Left renal pelvis (tissue), 4 donors: ENCODE measurements around the gene TCEANC2. TPM values are rescaled to one million over a fixed set of nuclear protein-coding genes. Genes with fewer than 3 reads are reported as not detected.
"Not testable (repeated sequence)": the region's sequence is repeated elsewhere in the genome, so short reads cannot be mapped to it uniquely, and the experiment has no call there.

Experiments used
- DNase-seq, 4 donors: peaks; one replicate each; pipeline ENCODE4 v3.0.0-alpha.2; 2013; ENCODE audit warnings: low read depth in 4 of 4, low spot score in 3 of 4
- polyA plus RNA-seq, 4 donors: library from polyadenylated mRNA; unstranded; fragments of 120-200 nt; gene quantifications; one replicate each; pipeline ENCODE4 v1.2.1, GENCODE V29; 2013; ENCODE audit not compliant: insufficient read length in 4 of 4

Gene TCEANC2
- polyA plus RNA-seq, 4 donors = 8.6 to 10.3 (median 9.1) TPM

DNA sequence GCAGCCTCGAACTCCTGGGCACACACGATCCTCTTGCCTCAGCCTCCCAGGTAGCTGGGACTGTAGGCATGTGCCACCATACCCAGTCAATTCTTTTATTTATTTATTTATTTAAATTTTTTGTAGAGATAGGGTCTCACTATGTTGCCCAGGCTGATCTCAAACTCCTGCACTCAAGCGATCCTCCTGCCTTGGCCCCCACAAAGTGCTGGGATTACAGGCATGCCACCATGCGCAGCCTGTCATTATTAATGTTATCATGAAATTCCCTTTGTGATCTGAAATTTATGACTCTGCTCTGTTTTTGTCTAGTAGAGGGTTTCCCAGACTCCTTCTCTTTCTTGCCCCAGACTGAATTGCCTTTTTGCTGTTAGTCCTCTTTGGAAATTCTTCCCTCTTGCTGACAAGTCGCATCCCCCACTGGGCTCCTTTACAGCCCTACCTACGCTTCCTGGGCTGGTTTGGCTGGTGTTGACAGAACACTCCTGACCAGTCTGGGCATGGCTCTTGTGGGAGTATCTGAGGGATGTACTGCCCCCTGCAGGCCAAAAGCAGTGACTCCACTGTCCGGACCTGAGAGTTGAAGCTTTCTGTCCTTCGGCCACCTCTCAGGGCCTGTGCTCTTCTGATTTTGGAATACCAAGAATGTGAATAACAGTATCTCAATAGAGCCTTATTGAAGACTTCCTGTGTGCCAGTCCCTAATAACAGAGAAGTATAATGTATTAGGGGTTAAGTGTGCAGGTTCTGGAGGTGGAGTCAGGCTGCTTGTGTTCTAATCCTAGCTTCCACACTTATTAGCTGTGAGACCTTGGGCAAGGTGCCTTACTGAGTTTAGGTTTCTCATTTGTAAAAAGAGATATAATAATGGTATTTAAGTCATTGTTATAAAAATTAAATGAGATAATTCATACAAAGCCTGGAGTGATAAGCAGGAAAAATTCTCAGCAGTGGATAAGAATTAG lies 28.2 kb downstream of the TCEANC2 start:
- no peak for DNase-seq

DNA sequence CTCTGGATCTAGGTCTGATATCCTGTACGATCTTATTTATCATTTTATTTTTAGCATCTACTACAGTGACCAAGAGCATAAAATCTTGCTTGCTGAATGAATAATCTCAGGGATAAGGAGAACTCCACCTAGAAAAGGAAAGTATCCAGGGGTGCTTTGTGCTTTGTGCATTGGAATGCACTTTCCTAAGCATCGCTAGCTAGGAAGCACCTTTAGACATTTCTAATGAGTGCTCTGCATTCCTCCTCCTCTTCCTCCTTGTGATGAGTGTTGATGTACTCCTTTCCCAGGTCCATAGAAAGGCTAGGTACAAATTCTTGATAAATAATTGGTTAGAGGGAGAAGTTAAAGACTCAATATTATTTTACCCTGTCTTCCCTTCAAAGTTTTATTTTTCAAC lies 31.4 kb downstream of the TCEANC2 start:
- DNase-seq = no peak

DNA sequence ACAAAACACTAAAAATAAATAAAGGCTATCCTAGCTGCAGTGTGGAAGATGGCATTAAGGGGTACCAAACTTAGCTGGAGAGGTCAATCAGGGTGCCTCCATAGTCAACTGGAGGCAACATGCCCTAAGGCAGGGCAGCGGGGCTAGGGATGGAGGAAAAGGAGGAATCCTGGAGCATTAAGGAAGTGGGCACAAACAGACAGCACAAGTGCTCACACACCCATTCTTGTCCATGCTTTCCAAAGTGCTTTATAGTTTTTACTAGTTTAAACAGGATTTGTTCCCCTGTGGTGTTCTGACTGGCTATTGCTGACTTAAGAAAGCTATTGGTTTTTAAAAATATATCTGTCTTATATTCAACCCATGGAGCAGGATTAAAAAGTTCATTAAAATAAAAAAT lies 33.3 kb downstream of the TCEANC2 start:
- no peak for DNase-seq

DNA sequence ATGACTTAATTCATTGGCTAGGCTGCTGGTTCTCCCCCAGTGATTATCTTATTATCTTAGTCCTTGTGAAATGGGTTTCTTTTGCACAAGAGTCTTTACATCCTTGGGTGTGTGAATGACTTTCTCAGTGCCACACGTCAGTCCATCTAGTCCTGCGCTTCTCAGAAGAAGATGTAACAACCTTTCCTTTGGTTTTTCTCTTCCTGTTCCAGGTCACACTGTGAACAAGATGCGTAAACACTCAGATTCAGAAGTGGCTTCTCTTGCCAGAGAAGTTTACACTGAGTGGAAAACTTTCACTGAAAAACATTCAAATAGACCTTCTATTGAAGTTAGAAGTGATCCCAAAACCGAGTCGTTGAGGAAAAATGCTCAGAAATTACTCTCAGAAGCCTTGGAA lies 35.0 kb downstream of the TCEANC2 start:
- no peak for DNase-seq

DNA sequence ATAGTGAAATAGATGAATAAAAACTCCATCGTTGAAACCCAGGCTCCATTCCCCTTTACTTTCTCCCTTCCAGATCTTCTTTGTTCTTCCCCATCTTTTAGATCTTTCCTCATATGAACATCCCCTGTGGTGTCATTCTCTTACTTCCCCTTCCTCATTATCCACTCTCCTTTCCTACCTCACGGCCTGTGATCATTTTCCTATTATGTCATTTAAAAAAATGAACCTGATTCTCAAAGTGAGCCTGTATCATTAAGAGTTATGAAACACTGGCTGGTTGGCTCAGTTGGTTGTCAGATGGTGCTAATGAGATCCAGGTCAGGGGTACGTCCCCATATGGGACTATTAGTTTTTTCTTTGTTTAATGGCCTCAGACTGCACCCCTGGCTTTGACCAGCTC lies 38.3 kb downstream of the TCEANC2 start:
- DNase-seq = no peak

DNA sequence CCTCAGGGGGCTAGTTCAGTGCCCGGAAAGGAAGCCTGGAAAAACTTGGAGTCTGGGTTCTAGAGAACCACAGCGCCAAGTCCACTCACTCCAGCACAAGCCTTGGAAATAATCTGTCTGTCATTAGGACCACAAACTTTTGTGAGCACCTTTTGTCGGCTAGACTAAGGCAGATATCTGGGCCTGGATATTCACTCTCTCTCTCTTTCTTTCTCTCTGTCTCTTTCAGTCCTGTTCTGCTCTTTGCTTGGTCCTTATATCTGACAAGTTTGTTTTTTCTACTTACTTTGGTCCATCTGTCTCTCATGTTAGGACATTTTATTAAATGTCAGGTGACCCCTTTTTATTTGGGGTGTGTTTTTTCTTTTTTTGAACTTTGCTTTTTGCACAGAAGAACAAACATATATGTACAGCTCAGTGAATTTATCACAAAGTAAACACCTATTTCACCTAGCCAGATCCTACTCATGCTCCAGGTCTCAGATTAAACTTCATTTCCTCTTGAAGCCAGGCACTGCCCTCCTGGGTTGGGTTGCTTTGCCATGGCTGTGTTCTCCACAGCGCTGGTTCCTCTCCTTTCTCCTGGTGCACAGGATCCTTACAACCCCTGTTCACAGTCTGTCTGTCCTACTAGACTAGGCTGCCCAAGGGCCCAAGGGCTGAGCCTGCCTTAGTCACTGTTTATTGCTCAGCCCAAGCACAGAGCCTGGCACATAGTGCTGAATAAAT lies 40.8 kb downstream of the TCEANC2 start:
- no peak for DNase-seq

DNA sequence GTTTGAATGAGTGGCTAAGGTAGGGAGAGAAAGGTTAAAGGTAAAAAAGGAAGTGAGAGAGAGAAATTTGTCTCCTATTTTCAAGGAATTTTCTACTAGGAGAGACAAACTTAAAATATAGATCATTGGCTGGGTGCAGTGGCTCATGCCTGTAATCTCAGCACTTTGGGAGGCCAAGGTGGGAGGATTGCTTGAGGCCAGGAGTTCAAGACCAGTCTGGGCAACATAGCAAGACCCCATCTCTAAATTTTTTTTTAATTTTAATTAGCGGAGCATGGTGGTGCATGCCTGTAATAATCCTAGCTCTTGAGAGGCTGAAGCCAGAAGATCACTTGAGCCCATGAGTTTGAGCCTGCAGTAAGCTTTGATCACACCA lies 41.3 kb downstream of the TCEANC2 start:
- DNase-seq = not testable (repeated sequence)

DNA sequence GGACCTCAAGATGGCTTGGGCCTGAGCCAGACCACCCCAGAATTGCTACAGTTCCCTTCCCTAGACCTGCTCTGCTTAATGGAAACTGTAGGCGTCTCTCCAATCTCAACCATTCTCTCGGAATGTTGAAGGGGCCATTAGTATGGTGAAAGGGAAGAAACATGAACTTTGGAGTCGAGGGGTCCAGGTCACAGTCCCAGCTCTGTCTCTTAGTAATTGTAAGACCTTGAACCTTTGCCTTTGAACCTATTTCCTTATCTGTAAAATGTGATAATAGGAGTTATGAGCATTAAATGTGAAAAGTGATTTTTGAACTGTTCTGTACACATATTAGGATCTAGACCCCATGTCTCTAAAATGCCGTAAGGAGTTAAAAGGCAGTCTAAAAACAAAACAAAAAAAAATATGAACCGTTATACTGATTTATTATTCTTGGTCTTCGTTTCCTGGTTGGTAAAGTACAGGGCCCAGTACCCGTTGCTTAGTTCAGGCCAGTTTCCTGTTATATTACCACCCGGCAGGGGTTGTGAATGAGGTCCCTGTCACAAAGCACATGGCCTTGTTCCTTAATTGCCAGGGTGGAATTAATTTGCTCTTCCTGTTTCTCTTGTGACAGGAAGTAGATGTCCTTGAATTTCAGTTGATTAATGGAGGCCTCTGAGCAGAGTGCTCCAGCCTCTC lies 42.3 kb downstream of the TCEANC2 start:
- no peak for DNase-seq

DNA sequence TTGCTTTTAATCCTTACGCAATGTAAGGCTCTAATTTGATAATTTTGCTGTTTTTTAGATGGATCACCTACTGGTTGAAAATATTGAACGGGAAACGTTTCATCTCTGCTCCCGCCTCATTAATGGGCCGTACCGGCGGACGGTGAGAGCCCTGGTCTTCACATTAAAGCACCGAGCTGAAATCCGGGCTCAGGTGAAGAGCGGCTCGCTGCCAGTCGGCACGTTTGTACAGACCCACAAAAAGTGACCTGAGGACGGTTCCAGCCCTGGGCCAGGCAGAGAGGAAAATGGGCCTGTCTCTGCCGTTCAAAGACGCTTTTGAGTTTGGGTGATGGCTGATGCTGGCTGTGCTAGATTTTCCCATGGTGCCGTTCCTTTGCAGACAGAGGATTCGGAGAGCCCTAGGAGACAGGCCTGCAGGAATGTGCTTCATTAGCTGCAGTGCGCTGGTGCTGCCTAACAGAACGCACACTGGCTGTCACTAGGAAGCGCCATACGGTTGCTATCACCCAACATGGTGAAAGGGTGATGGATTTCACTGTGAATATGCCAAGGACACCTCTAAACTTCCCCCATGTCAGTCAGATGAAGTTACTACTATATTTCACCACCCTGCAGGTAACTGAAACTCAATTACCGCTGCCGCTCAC lies 42.9 kb downstream of the TCEANC2 start:
- no peak for DNase-seq

DNA sequence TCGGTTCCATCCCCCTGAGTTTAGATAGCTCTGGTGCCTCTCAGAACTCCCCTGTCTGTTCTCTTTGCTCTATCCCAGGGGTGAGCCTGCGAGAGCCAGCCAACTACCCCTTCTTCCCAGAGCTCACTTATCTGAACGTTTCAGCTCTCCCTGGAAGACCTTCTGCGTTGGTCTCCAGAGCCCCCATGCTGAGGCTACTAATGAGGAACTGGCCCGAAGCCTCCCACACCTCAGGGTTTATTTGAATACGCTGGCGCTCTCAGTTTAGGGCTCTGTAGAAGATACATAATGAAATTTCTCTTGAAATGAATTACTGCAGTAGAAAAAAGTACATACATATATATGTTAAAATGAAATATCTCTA lies 43.5 kb downstream of the TCEANC2 start:
- DNase-seq = no peak

DNA sequence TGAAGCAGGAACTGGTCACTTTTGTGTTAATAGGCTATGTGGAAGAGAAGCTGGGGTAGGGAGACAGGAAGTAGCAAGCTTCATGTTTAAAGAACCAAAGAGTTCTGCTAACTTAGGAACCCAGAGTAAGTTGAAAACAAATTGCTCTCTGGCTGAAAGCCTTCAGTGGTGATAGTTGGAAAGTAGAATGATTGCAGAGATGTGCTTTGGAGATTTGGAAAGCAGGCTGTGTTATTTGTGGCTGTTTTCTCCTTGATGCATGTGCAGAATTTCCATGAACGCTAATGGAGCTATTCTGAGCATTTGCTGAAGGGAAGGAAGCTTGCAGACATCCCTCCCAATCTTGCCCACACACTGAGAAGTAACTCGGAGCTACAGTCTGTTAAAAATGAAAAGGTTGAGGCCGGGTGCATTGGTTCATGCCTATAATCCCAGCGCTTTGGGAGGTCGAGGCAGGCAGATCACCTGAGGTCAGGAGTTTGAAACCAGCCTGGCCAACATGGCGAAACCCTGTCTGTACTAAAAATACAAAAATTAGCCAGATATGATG lies 45.7 kb downstream of the TCEANC2 start:
- DNase-seq = no peak

DNA sequence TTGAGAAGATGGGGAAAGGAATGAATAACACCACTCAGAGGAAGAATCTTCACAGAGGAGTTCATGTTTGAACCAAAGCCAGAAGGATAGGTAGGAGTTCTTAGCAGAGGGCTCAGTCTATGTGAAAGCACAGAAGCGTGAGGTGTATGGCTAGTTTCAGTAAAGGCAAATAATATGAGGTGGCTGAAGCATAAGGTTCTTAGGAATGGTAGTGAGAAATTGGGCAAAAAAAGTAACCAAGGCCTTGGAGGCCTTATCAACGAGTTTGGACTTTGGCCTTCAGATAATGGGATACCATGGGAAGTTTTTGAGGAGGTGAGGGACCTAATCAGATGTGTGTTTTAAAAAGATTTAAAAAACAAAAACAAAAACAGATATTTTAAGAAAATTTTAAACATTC lies 47.1 kb downstream of the TCEANC2 start:
- no peak for DNase-seq

DNA sequence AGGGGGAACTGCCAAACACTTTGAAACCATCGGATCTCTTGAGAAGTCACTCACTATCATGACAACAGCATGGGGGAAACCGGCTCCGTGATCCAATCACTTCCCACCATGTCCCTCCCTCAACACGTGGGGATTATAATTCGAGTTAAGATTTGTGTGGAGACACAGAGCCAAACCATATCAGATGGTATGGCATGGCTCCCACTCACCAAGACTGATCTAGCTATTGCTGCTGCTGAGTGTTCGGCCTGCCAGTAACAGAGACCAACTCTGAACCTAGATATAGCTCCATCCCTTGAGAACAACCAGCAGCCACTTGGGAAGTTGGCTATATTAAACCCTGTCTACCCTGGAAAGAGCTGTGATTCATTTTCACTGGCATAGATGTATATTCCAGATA lies 50.0 kb downstream of the TCEANC2 start:
- no peak for DNase-seq

DNA sequence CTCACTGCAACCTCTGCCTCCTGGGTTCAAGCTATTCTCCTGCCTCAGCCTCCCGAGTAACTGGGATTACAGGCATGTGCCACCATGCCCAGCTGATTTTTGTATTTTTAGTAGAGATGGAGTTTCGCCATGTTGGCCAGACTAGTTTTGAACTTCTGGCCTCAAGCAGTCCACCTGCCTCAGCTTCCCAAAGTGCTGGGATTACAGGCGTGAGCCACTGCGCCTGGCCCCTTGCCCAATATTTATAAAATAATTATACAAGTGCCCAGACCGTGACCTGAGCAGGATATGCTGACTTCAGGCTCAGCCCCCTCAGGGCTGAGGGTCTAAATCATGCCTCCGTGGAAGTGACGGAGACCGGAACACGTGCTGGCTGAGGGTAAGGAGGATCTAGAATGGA lies 51.2 kb downstream of the TCEANC2 start:
- not testable (repeated sequence) for DNase-seq

DNA sequence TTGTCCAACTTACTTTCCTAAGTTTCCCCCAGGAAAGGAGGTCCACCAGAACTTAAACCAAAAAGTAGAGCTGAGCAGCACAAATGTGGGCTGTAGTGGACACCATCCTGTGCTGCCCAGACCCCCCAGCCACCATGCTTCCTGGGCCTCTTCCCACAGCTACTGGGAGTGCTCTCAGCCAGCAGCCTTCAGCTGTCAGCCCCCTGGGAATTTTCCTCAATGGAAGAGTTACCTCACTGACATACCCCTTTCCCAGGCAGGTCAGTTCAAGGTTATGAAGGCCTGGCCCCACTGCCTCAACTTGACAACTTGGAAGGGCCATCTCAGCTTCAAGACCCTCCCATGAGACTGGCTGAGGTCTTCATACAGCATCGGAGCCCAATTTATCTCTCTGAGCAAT lies 51.7 kb downstream of the TCEANC2 start:
- DNase-seq = no peak

DNA sequence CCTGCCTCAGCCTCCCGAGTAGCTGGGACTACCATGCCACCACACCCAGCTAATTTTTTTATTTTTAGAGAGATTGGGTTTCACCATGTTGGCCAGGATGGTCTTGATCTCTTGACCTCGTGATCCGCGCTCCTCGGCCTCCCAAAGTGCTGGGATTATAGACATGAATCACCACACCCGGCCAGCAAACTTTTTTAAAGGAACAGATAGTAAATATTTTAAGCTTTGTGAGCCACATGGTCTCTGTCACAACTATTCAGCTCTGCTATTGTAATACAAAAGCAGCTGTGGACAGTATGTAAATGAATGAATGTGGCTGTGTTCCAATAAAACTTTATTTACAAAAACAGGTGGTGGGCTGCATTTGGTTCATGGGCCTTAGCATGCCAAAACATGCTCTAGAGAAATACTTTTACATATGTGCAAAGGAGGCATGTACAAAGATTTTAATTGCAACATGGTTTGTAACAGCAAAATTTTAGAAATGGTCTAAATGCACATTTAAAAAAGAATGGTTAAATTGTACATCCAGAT lies 52.4 kb downstream of the TCEANC2 start:
- no peak for DNase-seq

DNA sequence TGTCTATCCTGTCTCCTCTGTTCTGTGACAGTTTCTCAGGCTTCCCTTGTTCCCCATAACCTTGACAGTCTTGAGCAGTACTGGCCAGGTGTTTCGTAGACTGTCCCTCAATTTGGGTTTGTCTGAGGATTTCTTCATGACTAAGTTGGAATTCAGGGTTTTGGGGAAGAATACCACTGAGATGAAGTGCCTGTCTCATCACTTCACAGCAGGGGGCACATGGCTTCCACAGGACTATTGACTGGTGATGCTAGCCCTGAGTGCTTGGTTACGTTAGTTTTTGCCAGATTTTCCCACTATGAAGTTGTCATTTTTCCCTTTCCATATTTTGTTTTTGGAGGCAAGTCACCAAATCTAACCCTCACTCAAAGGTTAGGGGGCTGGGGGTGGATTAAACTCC lies 53.7 kb downstream of the TCEANC2 start:
- no peak for DNase-seq

DNA sequence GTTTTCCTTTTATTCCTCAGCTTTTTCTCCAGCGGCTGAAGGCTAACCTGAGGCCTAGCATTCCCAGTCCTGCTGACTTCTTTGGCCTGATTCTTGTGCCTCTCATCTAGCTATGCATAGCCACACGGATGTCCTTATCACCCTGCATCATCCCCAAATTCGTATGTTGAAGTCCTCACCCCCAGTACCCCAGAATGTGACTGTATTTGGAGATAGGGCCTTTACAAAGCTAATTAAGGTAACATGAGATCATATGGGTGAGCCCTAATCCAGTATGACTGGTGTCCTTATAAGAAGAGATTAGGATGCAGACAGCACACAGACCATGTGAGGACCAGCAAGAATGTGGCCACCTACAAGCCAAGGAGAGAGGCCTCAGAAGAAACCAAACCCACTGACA lies 54.7 kb downstream of the TCEANC2 start:
- DNase-seq = no peak

DNA sequence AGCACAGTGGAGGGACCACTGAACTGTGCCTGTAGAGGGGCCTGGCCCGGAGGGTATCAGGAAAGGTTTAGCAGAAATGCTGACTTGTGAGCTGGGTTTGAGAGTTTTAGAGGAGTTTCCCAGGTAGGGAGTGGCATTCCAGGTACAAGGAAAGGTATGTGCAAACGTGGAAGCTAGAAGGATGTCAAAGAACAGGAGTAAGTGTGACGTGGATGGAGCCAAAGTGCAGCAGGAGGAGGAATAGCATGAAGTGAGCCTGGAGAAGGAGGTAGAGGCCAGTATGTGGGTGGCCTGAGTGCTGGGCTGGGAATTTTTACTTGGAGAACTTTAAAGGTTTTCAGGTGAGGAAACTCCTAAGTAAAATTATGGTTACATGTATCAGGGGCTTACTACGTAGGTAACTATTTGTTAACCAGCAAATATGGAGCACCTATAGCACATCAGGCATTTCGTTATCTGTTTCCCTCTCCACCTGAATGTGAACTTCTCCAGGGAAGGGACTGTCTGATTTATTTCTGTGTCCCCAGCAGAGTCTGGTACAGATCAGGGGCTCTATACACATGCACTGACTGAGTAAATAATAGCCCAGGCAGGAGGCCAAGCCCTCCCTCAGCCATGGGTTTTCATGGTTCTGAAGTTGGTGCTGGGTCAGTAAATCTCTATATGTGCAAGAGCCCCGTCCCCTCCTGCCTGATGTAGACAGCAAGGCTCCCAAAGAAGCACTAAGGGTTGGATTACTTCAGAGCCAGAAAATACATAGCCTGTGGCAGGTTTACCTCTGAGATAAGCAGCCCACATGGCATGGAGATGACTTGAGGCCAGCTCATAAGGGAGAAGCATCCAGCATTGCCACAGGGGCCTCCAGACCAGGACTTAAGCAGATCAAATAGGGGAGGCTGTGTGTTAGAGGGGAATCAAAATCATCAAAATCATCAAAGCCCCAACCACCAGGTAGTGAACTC lies 56.0 kb downstream of the TCEANC2 start:
- no peak for DNase-seq
